H1 (cell line): ENCODE results near the gene CCDC116. TPM values are rescaled to one million over a fixed set of nuclear protein-coding genes. Genes with fewer than 3 reads are reported as not detected.

Experiments
- CTCF ChIA-PET: fragments of 300-600 bp; sonication (Branson Sonifier 250); formaldehyde crosslinking; loops from one replicate; lab custom pipeline; 2021; ENCODE audit not compliant: partially characterized antibody; lab: Charles Lee
- POLR2A ChIA-PET: fragments of 300-600 bp; sonication (Branson Sonifier 250); formaldehyde crosslinking; loops from one replicate; lab custom pipeline; 2021; ENCODE audit warnings: inconsistent platforms; ENCODE audit not compliant: partially characterized antibody; lab: Charles Lee
- DNase-seq, 2 experiments: peaks; one replicate each; pipeline versions ENCODE4 v3.0.0 to v3.0.0-alpha.2; 2010 to 2022; ENCODE audit warnings: low spot score in 2 of 2, low read depth in 1 of 2, mixed read lengths in 1 of 2
- FAIRE-seq: peaks from 2 replicates; lab custom pipeline; 2011; peaks lifted over from hg19 to GRCh38; lab: Jason Lieb, UNC
- H2AFZ ChIP-seq: 2 replicates; pipeline ENCODE4 v1.8.1; 2012; ENCODE audit warnings: low read length, inconsistent platforms
- H2AK5ac ChIP-seq: 2 replicates; pipeline ENCODE4 v1.6.1; 2013; ENCODE audit warnings: low read depth, low read length
- H2BK120ac ChIP-seq: replicated peaks from 2 replicates; pipeline ENCODE3; 2013; ENCODE audit warnings: low read depth, low read length, inconsistent platforms
- H2BK12ac ChIP-seq: 2 replicates; pipeline ENCODE4 v1.6.1; 2013; ENCODE audit warnings: low read depth, low read length
- H2BK15ac ChIP-seq: 2 replicates; pipeline ENCODE4 v1.6.1; 2013; ENCODE audit warnings: low read length
- H2BK20ac ChIP-seq: 2 replicates; pipeline ENCODE4 v1.6.1; 2013; ENCODE audit warnings: low read length
- H2BK5ac ChIP-seq: 2 replicates; pipeline ENCODE4 v1.6.1; 2013; ENCODE audit warnings: low read depth, low read length
- H3K14ac ChIP-seq: 2 replicates; pipeline ENCODE4 v1.6.1; 2013; ENCODE audit warnings: inconsistent platforms; ENCODE audit not compliant: insufficient read length
- H3K18ac ChIP-seq: 2 replicates; pipeline ENCODE4 v1.6.1; 2013; ENCODE audit warnings: low read length; ENCODE audit errors: extremely low read depth
- H3K23ac ChIP-seq: 2 replicates; pipeline ENCODE4 v1.6.1; 2013; ENCODE audit warnings: inconsistent platforms; ENCODE audit not compliant: insufficient read length
- H3K23me2 ChIP-seq: 2 replicates; pipeline ENCODE4 v1.6.1; 2013; ENCODE audit warnings: low read depth, low read length
- H3K27ac ChIP-seq: 2 replicates; pipeline ENCODE4 v1.6.1; 2011; ENCODE audit warnings: low read depth, low read length, inconsistent platforms
- H3K27me3 ChIP-seq, 4 experiments: replicated peaks in 1 of 4; 1 replicate in 1 of 4; 2 replicates in 3 of 4; pipeline versions ENCODE4 v1.6.1 to v1.8.1; 2011 to 2013; ENCODE audit warnings: low read length in 3 of 4, mild to moderate bottlenecking in 3 of 4, inconsistent platforms in 2 of 4, mixed read lengths in 2 of 4, moderate library complexity in 1 of 4; ENCODE audit not compliant: control insufficient read depth in 3 of 4, insufficient read depth in 3 of 4; ENCODE audit errors: extremely low read depth in 1 of 4
- H3K36me3 ChIP-seq, 4 experiments: 2 replicates each; pipeline versions ENCODE4 v1.6.1 to v1.8.1; 2011 to 2013; ENCODE audit warnings: mild to moderate bottlenecking in 4 of 4, low read length in 3 of 4, moderate library complexity in 2 of 4, control low read depth in 1 of 4, inconsistent platforms in 1 of 4; ENCODE audit not compliant: insufficient read depth in 4 of 4, control insufficient read depth in 2 of 4
- H3K4ac ChIP-seq: replicated peaks from 2 replicates; pipeline ENCODE3; 2013; ENCODE audit warnings: low read length, low read depth, mixed read lengths, inconsistent platforms; ENCODE audit not compliant: insufficient read length
- H3K4me1 ChIP-seq, 4 experiments: replicated peaks in 1 of 4; 1 replicate in 1 of 4; 2 replicates in 3 of 4; pipeline versions ENCODE4 v1.6.1 to v1.8.1; 2011 to 2013; ENCODE audit warnings: low read length in 3 of 4, inconsistent platforms in 2 of 4, mixed read lengths in 1 of 4; ENCODE audit not compliant: insufficient read depth in 4 of 4, control insufficient read depth in 3 of 4
- H3K4me2 ChIP-seq, 2 experiments: 2 replicates each; pipeline versions ENCODE4 v1.6.1 to v1.8.1; 2011 to 2013; ENCODE audit warnings: low read depth in 2 of 2, low read length in 2 of 2, control low read depth in 1 of 2, inconsistent platforms in 1 of 2, mild to moderate bottlenecking in 1 of 2; ENCODE audit not compliant: insufficient read depth in 1 of 2
- H3K4me3 ChIP-seq, 4 experiments: fragments of 200-600, 300-600 bp in 1 of 4; sonication (generic), shearing (Covaris generic), sonication (Bioruptor Twin) in 1 of 4; 2 replicates each; pipeline versions ENCODE4 v1.5.1 to v1.8.1; 2011 to 2016; ENCODE audit warnings: low read length in 4 of 4, low read depth in 3 of 4, control low read depth in 2 of 4, inconsistent platforms in 2 of 4, mild to moderate bottlenecking in 2 of 4, mixed read lengths in 1 of 4, moderate library complexity in 1 of 4; ENCODE audit not compliant: insufficient read depth in 2 of 4; ENCODE audit errors: extremely low read depth in 1 of 4
- H3K56ac ChIP-seq: replicated peaks from 2 replicates; pipeline ENCODE3; 2013; ENCODE audit warnings: low read depth, mild to moderate bottlenecking, mixed read lengths, low read length, inconsistent platforms; ENCODE audit not compliant: insufficient read length
- H3K79me1 ChIP-seq: 2 replicates; pipeline ENCODE4 v1.6.1; 2013; ENCODE audit warnings: low read depth, low read length, control low read depth
- H3K79me2 ChIP-seq, 2 experiments: 2 replicates each; pipeline versions ENCODE4 v1.6.1 to v1.8.1; 2012 to 2013; ENCODE audit warnings: low read length in 2 of 2, mild to moderate bottlenecking in 2 of 2, inconsistent platforms in 1 of 2; ENCODE audit not compliant: insufficient read depth in 2 of 2, control insufficient read depth in 1 of 2
- H3K9ac ChIP-seq, 4 experiments: replicated peaks in 1 of 4; 1 replicate in 1 of 4; 2 replicates in 3 of 4; pipeline versions ENCODE4 v1.6.1 to v1.8.1; 2011 to 2013; ENCODE audit warnings: low read depth in 3 of 4, low read length in 3 of 4, control low read depth in 2 of 4, mild to moderate bottlenecking in 2 of 4, moderate library complexity in 2 of 4, inconsistent platforms in 1 of 4; ENCODE audit errors: extremely low read depth in 1 of 4
- H3K9me3 ChIP-seq, 2 experiments: 2 replicates each; pipeline versions ENCODE4 v1.6.1 to v1.8.1; 2012 to 2013; ENCODE audit warnings: mild to moderate bottlenecking in 2 of 2, moderate library complexity in 2 of 2, control low read depth in 1 of 2, inconsistent platforms in 1 of 2, low read depth in 1 of 2, low read length in 1 of 2, mixed read lengths in 1 of 2; ENCODE audit not compliant: insufficient read depth in 2 of 2
- H4K20me1 ChIP-seq, 2 experiments: replicated peaks in 1 of 2; 2 replicates each; pipeline versions ENCODE3 to v1.8.1; 2011 to 2013; ENCODE audit warnings: inconsistent platforms in 2 of 2, low read length in 2 of 2, mild to moderate bottlenecking in 1 of 2; ENCODE audit not compliant: insufficient read depth in 2 of 2, control insufficient read depth in 1 of 2
- H4K5ac ChIP-seq: 2 replicates; pipeline ENCODE4 v1.6.1; 2013; ENCODE audit warnings: low read length, low read depth, mixed read lengths, inconsistent platforms; ENCODE audit not compliant: insufficient read length
- H4K8ac ChIP-seq: 2 replicates; pipeline ENCODE4 v1.8.0; 2013; ENCODE audit warnings: mild to moderate bottlenecking, moderate library complexity, low read length, inconsistent platforms; ENCODE audit not compliant: insufficient read depth; ENCODE audit errors: extremely low read depth
- H4K91ac ChIP-seq: replicated peaks from 2 replicates; pipeline ENCODE3; 2013; ENCODE audit warnings: low read length, mixed read lengths, inconsistent platforms; ENCODE audit not compliant: insufficient read length
- POLR2AphosphoS5 ChIP-seq: IDR thresholded peaks from 2 replicates; pipeline ENCODE4 v1.6.1; 2011; ENCODE audit warnings: low read depth, low read length
- WGBS, 2 experiments: shearing (Covaris generic) in 1 of 2; methylation state at CpG; one replicate each; pipeline versions ENCODE4 v1.1.6 to v1.1.7; 2013 to 2015; ENCODE audit warnings: low lambda C conversion rate in 2 of 2, mixed read lengths in 2 of 2, inconsistent platforms in 1 of 2, low coverage in 1 of 2, missing lambda C conversion rate in 1 of 2; ENCODE audit not compliant: insufficient replicate concordance in 2 of 2, insufficient coverage in 1 of 2, insufficient read length in 1 of 2; ENCODE audit errors: extremely low coverage in 1 of 2, missing lambda C conversion rate in 1 of 2; 5-methylcytosine and 5-hydroxymethylcytosine counted together
- polyA plus RNA-seq, 7 experiments: library from polyadenylated mRNA; depleted of rRNA in 3 of 7; stranded (reverse) in 5 of 7; unstranded in 2 of 7; fragments of >200 nt in 5 of 7; fragments of 200-250 nt in 2 of 7; gene quantifications; 1 replicate in 5 of 7; 2 replicates in 1 of 7; 4 replicates in 1 of 7; pipeline versions ENCODE4 v1.2.1 to v1.2.3, GENCODE V29; 2011 to 2013; ENCODE audit warnings: missing spikeins in 2 of 7, mixed read lengths in 2 of 7
- total RNA-seq: library from RNA; stranded (reverse); fragmentation: NEBNext Ultra II Directional; extraction: Animal tissue kit (Norgen Biotek cat#: 25700); gene quantifications from 2 replicates; pipeline ENCODE4 v1.2.1, GENCODE V29; 2021
- TF ChIP-seq, protein P1 (sequence below): IDR thresholded peaks from 2 replicates; pipeline ENCODE4 v1.6.1; 2011; ENCODE audit warnings: low read length, improper control_type of control experiment

CCDC116 gene
- total and polyA plus RNA-seq, 2 of the 8 experiments (the other 6 are each of a cell fraction or from before 2014, with no cell fraction given) = 0.08 TPM; not detected in 1

DNA sequence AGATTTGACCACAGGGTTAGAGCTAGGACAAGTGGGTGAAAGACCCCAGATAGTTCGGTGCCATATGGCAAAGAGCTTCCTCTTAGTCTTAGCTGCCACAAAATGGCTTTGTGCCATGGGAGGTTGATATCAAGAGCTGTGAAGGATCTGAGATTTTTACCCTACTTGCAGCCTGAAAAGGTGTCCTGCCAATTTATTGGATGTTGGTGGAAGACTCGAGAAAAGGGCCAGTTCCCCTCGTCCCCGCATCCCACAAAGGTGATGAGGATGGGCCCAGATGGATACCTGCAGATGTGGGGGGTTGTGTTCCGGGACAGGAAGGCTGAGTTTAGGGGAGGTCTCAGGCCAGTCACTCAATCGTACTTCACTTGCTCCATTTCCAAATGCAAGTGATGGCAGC lies 30.0 kb upstream of the CCDC116 start:
- no peaks in the 10 kb centered on the region for H3K4me1 ChIP-seq
- H4K91ac ChIP-seq = no peak overlapping the region
- TF ChIP-seq POLR2AphosphoS5 = no peak
- TF ChIP-seq, protein P1, sequence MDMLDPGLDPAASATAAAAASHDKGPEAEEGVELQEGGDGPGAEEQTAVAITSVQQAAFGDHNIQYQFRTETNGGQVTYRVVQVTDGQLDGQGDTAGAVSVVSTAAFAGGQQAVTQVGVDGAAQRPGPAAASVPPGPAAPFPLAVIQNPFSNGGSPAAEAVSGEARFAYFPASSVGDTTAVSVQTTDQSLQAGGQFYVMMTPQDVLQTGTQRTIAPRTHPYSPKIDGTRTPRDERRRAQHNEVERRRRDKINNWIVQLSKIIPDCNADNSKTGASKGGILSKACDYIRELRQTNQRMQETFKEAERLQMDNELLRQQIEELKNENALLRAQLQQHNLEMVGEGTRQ = no peak
- H2BK12ac ChIP-seq = no peak overlapping the region
- no peak overlapping the region for H3K4me3 ChIP-seq
- H3K23ac ChIP-seq = no peak overlapping the region
- H2BK120ac ChIP-seq = no peak overlapping the region
- no peaks in the 10 kb centered on the region for H3K27me3 ChIP-seq
- H3K4me2 ChIP-seq = no peak overlapping the region
- no peak overlapping the region for H3K4ac ChIP-seq
- FAIRE-seq = no peak
- 88% methylated on average over 6 of the region's 6 CpGs; no CpG with 5 or more reads in 1 of the 2 experiments for WGBS, 2 experiments
- no peak overlapping the region for H4K8ac ChIP-seq
- no peak overlapping the region for H2BK15ac ChIP-seq
- CTCF ChIA-PET = interaction anchor here (0.6 to 3.8 kb wide), 5 partner anchors 9 to 44 kb away, joined by 3 to 21 read pairs (median 8); partner anchors contain the start of gene SDF2L1
- H3K14ac ChIP-seq = no peak overlapping the region
- H4K20me1 ChIP-seq = peaks cover 29 to 32% of the 10 kb centered on the region in 2 experiments
- H3K18ac ChIP-seq = no peak overlapping the region
- H2BK5ac ChIP-seq = no peak overlapping the region
- no peak overlapping the region for H2BK20ac ChIP-seq
- H3K9me3 ChIP-seq = no peaks in the 10 kb centered on the region
- POLR2A ChIA-PET = interaction anchor here (1.0 to 2.0 kb wide), 2 partner anchors 15 to 39 kb away, joined by 4 read pairs; partner anchors contain the start of gene SDF2L1
- H2AK5ac ChIP-seq = no peak overlapping the region
- H2AFZ ChIP-seq = no peak overlapping the region
- H3K79me1 ChIP-seq = peaks cover 23% of the 10 kb centered on the region
- peaks cover 10 to 76% of the 10 kb centered on the region in 2 experiments for H3K79me2 ChIP-seq
- H4K5ac ChIP-seq = no peak overlapping the region
- no peak overlapping the region for H3K56ac ChIP-seq
- no peaks in the 10 kb centered on the region; a peak in 1 of 8 replicates for H3K36me3 ChIP-seq
- no peak overlapping the region for H3K9ac ChIP-seq
- H3K23me2 ChIP-seq = no peaks in the 10 kb centered on the region; the same call in 1 of the 2 replicates
- no peak overlapping the region for H3K27ac ChIP-seq
- no peak for DNase-seq
